ENCODE measurements around the gene ELP5. TPM values are rescaled to one million over a fixed set of nuclear protein-coding genes. Genes with fewer than 3 reads are reported as not detected.

The ELP5 gene
- total and polyA plus RNA-seq, 8 donors = 26.5 to 49.7 (median 42.9) TPM

DNA sequence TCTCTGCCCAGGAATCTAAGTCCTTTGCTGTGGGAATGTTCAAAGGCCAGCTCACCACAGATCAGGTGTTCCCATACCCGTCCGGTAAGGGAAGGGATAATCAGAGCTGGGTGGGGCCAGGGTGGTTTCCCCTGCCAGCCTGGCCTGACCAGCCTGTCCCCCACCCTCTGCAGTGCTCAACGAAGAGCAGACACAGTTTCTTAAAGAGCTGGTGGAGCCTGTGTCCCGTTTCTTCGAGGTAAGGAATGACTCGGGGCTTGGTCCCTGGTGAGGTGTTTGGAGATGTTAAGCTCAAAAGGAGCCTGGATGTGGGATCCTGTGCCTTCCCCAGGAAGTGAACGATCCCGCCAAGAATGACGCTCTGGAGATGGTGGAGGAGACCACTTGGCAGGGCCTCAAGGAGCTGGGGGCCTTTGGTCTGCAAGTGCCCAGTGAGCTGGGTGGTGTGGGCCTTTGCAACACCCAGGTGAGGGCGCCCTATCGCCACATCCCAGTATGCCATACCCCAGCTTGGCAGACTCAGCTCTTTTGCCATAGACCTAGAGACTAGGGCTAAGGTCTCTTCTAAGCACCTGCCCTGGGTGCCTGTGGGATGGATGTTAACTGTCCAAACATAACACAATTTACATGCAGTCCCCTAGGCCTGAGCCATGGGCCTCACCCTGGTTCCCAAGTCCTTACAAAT, 31.3 kb upstream of the ELP5 start:
- intact Hi-C loops (cut with DNase I) = no loop called here
- Histone ChIP-seq H3K4me3 (peak overlapping the region; percentile 65 to 87), H3K27me3 (no peaks in the 10 kb centered on the region), H3K9me3 (no peaks in the 10 kb centered on the region), H3K27ac (peak overlapping the region; percentile 88 to 98), H3K4me1 (peaks cover 16 to 52% of the 10 kb centered on the region in 2 donors), H3K36me3 (peaks cover 0 to 51% of the 10 kb centered on the region in 2 donors)
- TF ChIP-seq CTCF (IDR thresholded peaks at IDR 0.05) = peak; percentile 22 to 34
- ATAC-seq (peak; percentile 45), DNase-seq (peak in 2 of 4 donors; percentile 48 to 59)

DNA sequence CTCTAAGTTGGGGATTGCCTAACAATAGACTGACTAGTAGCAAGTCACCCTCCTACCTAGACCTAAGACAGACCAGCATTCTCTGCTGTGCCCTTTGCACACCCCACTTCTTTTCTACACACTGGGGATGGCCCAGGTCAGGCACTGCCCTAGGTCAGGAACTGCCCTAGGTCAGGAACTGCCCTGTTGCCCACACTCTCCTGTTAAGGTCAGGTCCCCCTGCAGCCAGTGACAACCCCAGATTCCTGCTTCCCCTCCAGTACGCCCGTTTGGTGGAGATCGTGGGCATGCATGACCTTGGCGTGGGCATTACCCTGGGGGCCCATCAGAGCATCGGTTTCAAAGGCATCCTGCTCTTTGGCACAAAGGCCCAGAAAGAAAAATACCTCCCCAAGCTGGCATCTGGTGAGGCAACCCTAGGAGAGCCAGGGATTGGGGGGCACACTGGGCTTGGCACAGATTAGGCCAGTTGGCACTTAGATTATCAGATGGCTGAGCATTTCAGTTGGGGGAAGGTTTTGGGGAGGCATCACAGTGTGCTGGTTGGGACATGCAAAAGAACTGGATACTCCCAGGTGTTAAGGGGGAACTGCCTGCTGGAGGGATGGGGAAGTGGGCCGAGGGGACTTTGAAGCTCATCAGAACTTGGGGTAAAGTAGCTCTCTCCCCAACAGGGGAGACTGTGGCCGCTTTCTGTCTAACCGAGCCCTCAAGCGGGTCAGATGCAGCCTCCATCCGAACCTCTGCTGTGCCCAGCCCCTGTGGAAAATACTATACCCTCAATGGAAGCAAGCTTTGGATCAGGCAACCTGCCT, 30.5 kb upstream of the ELP5 start:
- no peak for TF ChIP-seq CTCF (IDR thresholded peaks at IDR 0.05)
- H3K36me3 ChIP-seq = peaks cover 0 to 58% of the 10 kb centered on the region in 2 donors
- no peak for ATAC-seq
- intact Hi-C loops (cut with DNase I) = no loop called here
- peak overlapping the region in 1 of 2 donors; percentile 88 for H3K27ac ChIP-seq
- H3K27me3 ChIP-seq = no peaks in the 10 kb centered on the region
- H3K4me3 ChIP-seq = peak overlapping the region in 1 of 2 donors; percentile 65
- peaks cover 16 to 44% of the 10 kb centered on the region in 2 donors for H3K4me1 ChIP-seq
- DNase-seq = no peak
- no peaks in the 10 kb centered on the region for H3K9me3 ChIP-seq

- Histone ChIP-seq H3K9me3 (no peaks in the 10 kb centered on the region), H3K36me3 (peaks cover 0 to 67% of the 10 kb centered on the region in 2 donors), H3K4me1 (peaks cover 16 to 42% of the 10 kb centered on the region in 2 donors), H3K27ac (no peak overlapping the region), H3K4me3 (no peak overlapping the region), H3K27me3 (no peaks in the 10 kb centered on the region)
- DNase-seq (no peak), ATAC-seq (no peak)
- intact Hi-C loops (cut with DNase I) = no loop called here
- TF ChIP-seq CTCF (IDR thresholded peaks at IDR 0.05) = no peak
Measured at GRCh38 chr17:7222093-7222971, 29.7 kb upstream of the ELP5 start.

- H3K27ac ChIP-seq = no peak overlapping the region
- H3K27me3 ChIP-seq = no peaks in the 10 kb centered on the region
- peak in 1 of 4 donors; percentile 44 for DNase-seq
- H3K4me3 ChIP-seq = no peak overlapping the region
- peaks cover 0 to 73% of the 10 kb centered on the region in 2 donors for H3K36me3 ChIP-seq
- H3K4me1 ChIP-seq = peaks cover 16 to 37% of the 10 kb centered on the region in 2 donors
- ATAC-seq = no peak
- intact Hi-C loops (cut with DNase I) = no loop called here
- no peaks in the 10 kb centered on the region for H3K9me3 ChIP-seq
- TF ChIP-seq CTCF (IDR thresholded peaks at IDR 0.05) = no peak
Measured at GRCh38 chr17:7222972-7223292, 29.1 kb upstream of the ELP5 start.

All from left lung (tissue), 10 donors.